UCSD-AML1 (cell line): Measurements from ENCODE around the gene C19orf53.
"Not testable (repeated sequence)": the region's sequence is repeated elsewhere in the genome, so short reads cannot be mapped to it uniquely, and the experiment has no call there.

Experiments used
- DNase-seq: peaks from one replicate; lab custom pipeline; 2025; ENCODE audit not compliant: unreplicated experiment; lab: John Stamatoyannopoulos, UW

The C19orf53 gene

GRCh38 chr19:13763265-13763664 lies 11.0 kb upstream of the C19orf53 start:
- no peak for DNase-seq

- DNase-seq, result peak; percentile 78
Measured at GRCh38 chr19:13764101-13764807, 10.0 kb upstream of the C19orf53 start, which contains the start of gene MRI1. Gene MRI1, plus strand, starts transcription at chr19:13764522. Its CDS starts 67 bp downstream, at chr19:13764589.

GRCh38 chr19:13764821-13765394 lies 9.3 kb upstream of the C19orf53 start:
- peak; percentile 26 for DNase-seq

- no peak for DNase-seq
Measured at GRCh38 chr19:13765395-13766094, 8.7 kb upstream of the C19orf53 start.

- no peak for DNase-seq
Measured at GRCh38 chr19:13766095-13766481, 8.2 kb upstream of the C19orf53 start.

- no peak for DNase-seq
Measured at GRCh38 chr19:13768510-13768909, 5.7 kb upstream of the C19orf53 start.

- DNase-seq, result no peak
Measured at GRCh38 chr19:13770013-13770635, 4.1 kb upstream of the C19orf53 start.

GRCh38 chr19:13778398-13778797 lies 4.1 kb downstream of the C19orf53 start:
- no peak for DNase-seq

GRCh38 chr19:13778847-13779246 lies 4.6 kb downstream of the C19orf53 start:
- DNase-seq, result no peak

- DNase-seq, result not testable (repeated sequence)
Measured at GRCh38 chr19:13779794-13780193, 5.5 kb downstream of the C19orf53 start.

- DNase-seq, result peak; percentile 47
Measured at GRCh38 chr19:13781547-13781946, 7.3 kb downstream of the C19orf53 start.

GRCh38 chr19:13782537-13782936 lies 8.3 kb downstream of the C19orf53 start:
- no peak for DNase-seq

GRCh38 chr19:13783565-13784500 lies 9.6 kb downstream of the C19orf53 start:
- DNase-seq, result no peak

- DNase-seq, result peak; percentile 71
Measured at GRCh38 chr19:13784731-13785452, 10.6 kb downstream of the C19orf53 start.

- DNase-seq, result peak; percentile 34
Measured at GRCh38 chr19:13788991-13789390, 14.7 kb downstream of the C19orf53 start.

- DNase-seq, result peak; percentile 79
Measured at GRCh38 chr19:13790354-13790753, 16.1 kb downstream of the C19orf53 start.

GRCh38 chr19:13793317-13793716 lies 19.1 kb downstream of the C19orf53 start:
- DNase-seq, result not testable (repeated sequence)

- DNase-seq, result no peak
Measured at GRCh38 chr19:13794398-13794756, 20.1 kb downstream of the C19orf53 start.

- peak; percentile 98 for DNase-seq
Measured at GRCh38 chr19:13794757-13795589, 20.7 kb downstream of the C19orf53 start, which contains the start of gene ZSWIM4. Gene ZSWIM4, plus strand, starts transcription at chr19:13795443. Its CDS starts 206 bp downstream, at chr19:13795649.
